GM12878 (cell line): ENCODE results near the gene EGFL8. TPM values are rescaled to one million over a fixed set of nuclear protein-coding genes. Genes with fewer than 3 reads are reported as not detected.
A peak's percentile ranks its signal among the peaks of the same experiment; 100 is the strongest.

ENCODE experiments used
- ATAC-seq: fragments of 200-7000 bp; cut with Tn5 transposase; 3 replicates; pipeline ENCODE4 v1.9.1; 2020; ENCODE audit warnings: mild to moderate bottlenecking, moderate library complexity
- BruUV-seq: library from RNA; stranded (reverse); fragments of 400-500 nt; replicated peaks from 2 replicates; lab custom pipeline; 2021; lab: Mats Ljungman, UMichigan
- CTCF ChIA-PET: fragments of 300-600 bp; sonication (Branson Sonifier 250); formaldehyde crosslinking; extraction: SDS; loops from one replicate; lab custom pipeline; 2021; ENCODE audit warnings: inconsistent platforms; lab: Yijun Ruan, JAX
- POLR2A ChIA-PET: fragments of 350-600 bp; formaldehyde crosslinking; extraction: SDS; loops from one replicate; lab custom pipeline; 2021; ENCODE audit warnings: inconsistent platforms; lab: Charles Lee
- RAD21 ChIA-PET: fragments of 300-600 bp; sonication (Branson Sonifier 250); formaldehyde crosslinking; loops from one replicate; lab custom pipeline; 2023; ENCODE audit warnings: antibody characterized with exemption; ENCODE audit not compliant: unreplicated experiment; lab: Charles Lee
- SMC1A ChIA-PET: fragments of 300-600 bp; sonication (Branson Sonifier 250); formaldehyde crosslinking; loops from one replicate; lab custom pipeline; 2023; ENCODE audit not compliant: unreplicated experiment, uncharacterized antibody; lab: Charles Lee
- DNase-seq: peaks from one replicate; pipeline ENCODE4 v3.0.0-alpha.2; 2011; ENCODE audit warnings: low read depth, low spot score
- FAIRE-seq: peaks from 3 replicates; lab custom pipeline; 2011; peaks lifted over from hg19 to GRCh38; lab: Jason Lieb, UNC
- H2AFZ ChIP-seq: 2 replicates; pipeline ENCODE4 v1.6.0; 2011; ENCODE audit warnings: low read depth, low read length, control low read depth; ENCODE audit not compliant: control insufficient read depth
- H3K27ac ChIP-seq: 2 replicates; pipeline ENCODE4 v1.5.1; 2011; ENCODE audit warnings: control low read depth; ENCODE audit not compliant: control insufficient read depth, insufficient read depth
- H3K27me3 ChIP-seq, 2 experiments: replicated peaks in 1 of 2; 2 replicates each; pipeline versions ENCODE4 v1.6.0 to v1.6.1; 2011; ENCODE audit warnings: low read length in 1 of 2; ENCODE audit not compliant: control insufficient read depth in 2 of 2, insufficient read depth in 2 of 2
- H3K36me3 ChIP-seq, 2 experiments: 2 replicates each; pipeline ENCODE4 v1.5.1; 2011; ENCODE audit warnings: low read length in 1 of 2; ENCODE audit not compliant: control insufficient read depth in 2 of 2, insufficient read depth in 2 of 2
- H3K4me1 ChIP-seq: 2 replicates; pipeline ENCODE4 v1.6.1; 2011; ENCODE audit warnings: mild to moderate bottlenecking, low read length, moderate library complexity, mixed read lengths; ENCODE audit not compliant: control insufficient read depth, insufficient read depth
- H3K4me2 ChIP-seq: 2 replicates; pipeline ENCODE4 v1.6.0; 2011; ENCODE audit warnings: control low read depth; ENCODE audit not compliant: control insufficient read depth, insufficient read depth
- H3K4me3 ChIP-seq: fragments of 200-600 bp; sonication (generic); 2 replicates; pipeline ENCODE4 v1.5.1; 2016
- H3K79me2 ChIP-seq: 2 replicates; pipeline ENCODE4 v1.6.0; 2011; ENCODE audit warnings: low read length; ENCODE audit not compliant: control insufficient read depth, insufficient read depth
- H3K9ac ChIP-seq: 2 replicates; pipeline ENCODE4 v1.8.0; 2011; ENCODE audit warnings: low read length, control low read depth, mixed read lengths; ENCODE audit not compliant: control insufficient read depth, insufficient read depth
- H3K9me3 ChIP-seq: replicated peaks from 3 replicates; pipeline ENCODE4 v1.5.1; 2011; ENCODE audit warnings: mild to moderate bottlenecking, low read length; ENCODE audit not compliant: control insufficient read depth, insufficient read depth
- H4K20me1 ChIP-seq: 2 replicates; pipeline ENCODE4 v1.6.0; 2011; ENCODE audit not compliant: control insufficient read depth, insufficient read depth
- BCL11A ChIP-seq: IDR thresholded peaks from 2 replicates; pipeline ENCODE4 v1.6.1; 2011; ENCODE audit warnings: low read depth, low read length
- CBFB ChIP-seq: IDR thresholded peaks from 2 replicates; pipeline ENCODE4 v1.6.1; 2016; ENCODE audit warnings: antibody characterized with exemption, low read depth
- EGR1 ChIP-seq, 2 experiments: IDR thresholded peaks; 1 replicate in 1 of 2; 2 replicates in 1 of 2; pipeline ENCODE4 v1.6.1; 2011 to 2012; ENCODE audit warnings: low read depth in 2 of 2, low read length in 2 of 2, borderline replicate concordance in 1 of 2, mild to moderate bottlenecking in 1 of 2, moderate library complexity in 1 of 2
- EZH2 ChIP-seq: IDR thresholded peaks from 2 replicates; pipeline ENCODE4 v1.6.1; 2012; ENCODE audit warnings: low read depth, mild to moderate bottlenecking, control low read depth, inconsistent platforms, low read length, borderline replicate concordance; ENCODE audit not compliant: control insufficient read depth
- GATAD2B ChIP-seq: fragments of 450-650 bp; conservative IDR thresholded peaks from 2 replicates; pipeline ENCODE4 v1.6.1; 2017; ENCODE audit warnings: low read depth, mild to moderate bottlenecking, moderate library complexity
- IKZF1 ChIP-seq: fragments of 450-650 bp; conservative IDR thresholded peaks from 2 replicates; pipeline ENCODE4 v1.6.1; 2017; ENCODE audit warnings: antibody characterized with exemption, mild to moderate bottlenecking
- LARP7 ChIP-seq: fragments of 450-650 bp; IDR thresholded peaks from 2 replicates; pipeline ENCODE4 v1.6.1; 2017; ENCODE audit warnings: mild to moderate bottlenecking
- RUNX3 ChIP-seq: IDR thresholded peaks from 2 replicates; pipeline ENCODE4 v1.6.1; 2012; ENCODE audit warnings: low read length, inconsistent platforms
- SIX5 ChIP-seq: IDR thresholded peaks from 2 replicates; pipeline ENCODE4 v1.6.1; 2011; ENCODE audit warnings: mild to moderate bottlenecking, low read depth, low read length, moderate library complexity; ENCODE audit not compliant: severe bottlenecking
- WGBS: methylation state at CpG from one replicate; pipeline ENCODE4 v1.1.6; 2016; ENCODE audit warnings: low lambda C conversion rate; ENCODE audit not compliant: insufficient replicate concordance, insufficient coverage; ENCODE audit errors: missing lambda C conversion rate; 5-methylcytosine and 5-hydroxymethylcytosine counted together
- in situ Hi-C: fragments of 300-500 bp; cut with MboI; formaldehyde crosslinking; loops from 9 replicates; pipeline ENCODE4 v1.14.3; 2018; ENCODE audit warnings: mixed read lengths
- intact Hi-C: fragments of 100-400 bp; cut with micrococcal nuclease; formaldehyde crosslinking; loops from one replicate; pipeline ENCODE4 v1.14.2; 2022; ENCODE audit not compliant: unreplicated experiment
- polyA plus RNA-seq, 11 experiments: library from polyadenylated mRNA; depleted of rRNA in 4 of 11; unstranded in 6 of 11; stranded (reverse) in 5 of 11; fragments of >200 nt; fragmentation: Nextera tagmentation in 4 of 11; fragmentation: Illumina TruSeq in 1 of 11; extraction: Ambion mirVana in 4 of 11; extraction: Trizol in 1 of 11; gene quantifications; 1 replicate in 1 of 11; 2 replicates in 10 of 11; pipeline versions ENCODE4 v1.2.1 to v1.2.3, GENCODE V29; 2011 to 2016; ENCODE audit warnings: inconsistent platforms in 2 of 11, missing spikeins in 2 of 11, low read depth in 1 of 11
- total RNA-seq, 4 experiments: library from RNA; depleted of rRNA in 3 of 4; stranded (reverse); fragments of >200 nt in 3 of 4; fragmentation: Illumina TruSeq in 1 of 4; extraction: Trizol in 1 of 4; gene quantifications; 2 replicates each; pipeline versions ENCODE4 v1.2.1 to v1.2.3, GENCODE V29; 2013 to 2021
- TF ChIP-seq, protein P1 (sequence below): IDR thresholded peaks from 2 replicates; pipeline ENCODE4 v1.6.1; 2012; ENCODE audit warnings: low read depth, low read length, improper control_type of control experiment
- TF ChIP-seq, protein P2 (sequence below): IDR thresholded peaks from 2 replicates; pipeline ENCODE4 v1.6.1; 2012; ENCODE audit warnings: low read depth, low read length, improper control_type of control experiment

Gene EGFL8
- total and polyA plus RNA-seq, 10 of the 15 experiments (the other 5 are each of a cell fraction or from before 2014, with no cell fraction given) = 0.07 to 3.5 (median 1.4) TPM

DNA sequence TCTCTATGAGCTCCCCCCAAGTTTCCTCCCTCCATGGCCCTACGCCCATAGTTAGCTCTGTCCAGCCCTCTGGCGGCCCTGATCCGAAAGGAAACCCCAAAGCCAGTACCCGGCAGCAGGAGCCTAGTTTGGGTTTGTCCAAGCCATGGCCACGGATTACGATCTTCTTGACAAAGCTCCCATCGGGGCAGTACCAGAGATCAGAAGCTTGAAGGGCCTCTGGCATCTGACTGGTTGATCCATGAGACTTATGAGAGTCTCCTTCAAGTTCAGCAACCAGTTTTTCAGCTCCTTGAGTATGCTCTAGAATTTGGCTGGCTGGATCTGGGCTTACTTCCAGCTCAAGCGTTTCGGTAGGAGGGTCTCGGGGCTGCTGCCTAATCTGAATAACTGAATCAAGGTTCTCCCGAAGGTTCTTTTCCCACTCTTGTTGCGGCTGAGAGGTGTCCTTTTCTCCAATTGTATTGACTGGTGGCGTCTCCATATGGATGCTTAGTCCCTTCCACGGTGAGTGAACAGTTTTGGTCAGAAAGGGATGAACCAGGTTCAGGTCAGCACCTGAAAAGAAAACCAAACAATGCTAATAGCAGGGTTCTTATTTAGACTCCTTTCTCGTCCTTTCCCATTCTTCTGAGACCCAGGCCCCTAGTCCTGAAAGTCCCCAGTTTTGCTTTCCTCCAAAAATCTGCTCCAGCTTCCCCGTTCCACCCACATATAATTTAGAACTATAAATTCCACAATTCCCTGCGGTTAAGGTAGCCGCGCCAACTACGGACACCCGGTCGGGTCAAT is 34.9 kb upstream of the EGFL8 start:
- no peak for DNase-seq
- POLR2A ChIA-PET = interaction anchor here (0.5 to 5.1 kb wide), 9 partner anchors 47 to 1917 kb away, joined by 3 to 69 read pairs (median 9); partner anchors contain the start of genes AGPAT1, EHMT2, GPSM3 and NEU1

More for the DNA sequence above, 34.9 kb upstream of the EGFL8 start:
- H3K36me3 ChIP-seq = peaks cover 0 to 6% of the 10 kb centered on the region in 2 experiments; a peak in 1 of 4 replicates
- intact Hi-C loops (loop anchor here (1.0 kb wide), 1 partner anchor 61 kb away; the partner anchor contains the start of gene PBX2), in situ Hi-C loops (no loop called here)
- peaks cover 13% of the 10 kb centered on the region for H3K4me1 ChIP-seq
- peak overlapping the region; percentile 83 for H3K9ac ChIP-seq
- ChIA-PET CTCF (interaction anchor here (0.7 to 4.6 kb wide), 6 partner anchors 12 to 823 kb away, joined by 3 to 48 read pairs (median 5); partner anchors contain the start of genes GPSM3 and HLA-DMA), SMC1A (interaction anchor here (0.6 to 3.8 kb wide), 5 partner anchors 11 to 427 kb away, joined by 3 to 24 read pairs (median 15); partner anchors contain the start of genes AGPAT1, GPSM3 and PBX2), RAD21 (interaction anchor here (1.0 to 3.7 kb wide), 3 partner anchors 48 to 67 kb away, joined by 5 to 27 read pairs (median 6); partner anchors contain the start of genes GPSM3 and PBX2)
- H3K27me3 ChIP-seq = no peaks in the 10 kb centered on the region
- peaks cover 23% of the 10 kb centered on the region for H3K79me2 ChIP-seq
- H3K27ac ChIP-seq = peak overlapping the region; percentile 75
- WGBS = 31% methylated on average over 22 of the region's 22 CpGs
- H3K9me3 ChIP-seq = no peaks in the 10 kb centered on the region
- peak; percentile 71 for TF ChIP-seq SIX5
- TF ChIP-seq IKZF1 = 0 out of 2 replicates have a peak, but pooled peaks have one; percentile 90
- no peak for TF ChIP-seq EZH2
- TF ChIP-seq CBFB = peak; percentile 71; the same call in 1 of the 2 replicates
- 0 out of 2 replicates have a peak, but pooled peaks have one; percentile 36 for TF ChIP-seq LARP7
- TF ChIP-seq, protein P1, sequence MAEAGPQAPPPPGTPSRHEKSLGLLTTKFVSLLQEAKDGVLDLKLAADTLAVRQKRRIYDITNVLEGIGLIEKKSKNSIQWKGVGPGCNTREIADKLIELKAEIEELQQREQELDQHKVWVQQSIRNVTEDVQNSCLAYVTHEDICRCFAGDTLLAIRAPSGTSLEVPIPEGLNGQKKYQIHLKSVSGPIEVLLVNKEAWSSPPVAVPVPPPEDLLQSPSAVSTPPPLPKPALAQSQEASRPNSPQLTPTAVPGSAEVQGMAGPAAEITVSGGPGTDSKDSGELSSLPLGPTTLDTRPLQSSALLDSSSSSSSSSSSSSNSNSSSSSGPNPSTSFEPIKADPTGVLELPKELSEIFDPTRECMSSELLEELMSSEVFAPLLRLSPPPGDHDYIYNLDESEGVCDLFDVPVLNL = no peak
- TF ChIP-seq GATAD2B = no peak
- peak in 1 of 2 experiments; percentile 29; a peak in 1 of 3 replicates for TF ChIP-seq EGR1 (IDR thresholded peaks at IDR 0.05; ENCODE audit: borderline replicate concordance in 1 of 2, low read depth in 2 of 2, low read length in 2 of 2)
- TF ChIP-seq, protein P2, sequence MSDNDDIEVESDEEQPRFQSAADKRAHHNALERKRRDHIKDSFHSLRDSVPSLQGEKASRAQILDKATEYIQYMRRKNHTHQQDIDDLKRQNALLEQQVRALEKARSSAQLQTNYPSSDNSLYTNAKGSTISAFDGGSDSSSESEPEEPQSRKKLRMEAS = no peak
- TF ChIP-seq BCL11A = no peak
- peak; percentile 92 for TF ChIP-seq RUNX3
- H3K4me2 ChIP-seq = peak overlapping the region; percentile 88
- peak overlapping the region; percentile 75 for H3K4me3 ChIP-seq
- ATAC-seq (no peak), FAIRE-seq (no peak)
- H4K20me1 ChIP-seq = no peaks in the 10 kb centered on the region
- H2AFZ ChIP-seq = peak overlapping the region; percentile 92
- BruUV-seq = TSS peak; percentile 30
